Lower leg skin (tissue), 4 donors: ENCODE data around the gene GPATCH2. TPM values are rescaled to one million over a fixed set of nuclear protein-coding genes. Genes with fewer than 3 reads are reported as not detected.

Source experiments
- DNase-seq, 2 donors: peaks; one replicate each; pipeline ENCODE4 v3.0.0-alpha.2; 2019; ENCODE audit warnings: low spot score in 2 of 2
- H3K4me3 ChIP-seq: fragments of 200-600 bp; sonication (generic); 2 replicates; pipeline ENCODE4 v1.5.1; 2017; ENCODE audit warnings: mild to moderate bottlenecking, low read depth; ENCODE audit not compliant: poor library complexity, severe bottlenecking
- POLR2A ChIP-seq, 2 donors: fragments of 450-650 bp; IDR thresholded peaks; one replicate each; pipeline ENCODE4 v1.6.1; 2016 to 2017; ENCODE audit warnings: antibody characterized with exemption in 2 of 2, mild to moderate bottlenecking in 1 of 2, moderate library complexity in 1 of 2
- WGBS, 2 donors: methylation state at CpG; one replicate each; pipeline ENCODE4 v1.1.5; 2018; 5-methylcytosine and 5-hydroxymethylcytosine counted together
- intact Hi-C: fragments of 100-400 bp; cut with DNase I; formaldehyde crosslinking; loops from one replicate; pipeline ENCODE4 v1.15.0; 2023; ENCODE audit warnings: low total_unique reads
- total RNA-seq, 4 donors: library from RNA; depleted of rRNA; stranded (reverse); fragments of >200 nt; gene quantifications; one replicate each; pipeline ENCODE4 v1.1.0, GENCODE V29; 2016
- TF ChIP-seq, protein P1 (sequence below), 3 donors: fragments of 450-650 bp; IDR thresholded peaks; one replicate each; pipeline ENCODE4 v1.5.1; 2016; ENCODE audit warnings: antibody characterized with exemption in 3 of 3, mild to moderate bottlenecking in 3 of 3, moderate library complexity in 2 of 3

The GPATCH2 gene
- total RNA-seq, 4 donors from 2014 or later: 8.7 to 11.7 (median 9.2) TPM

DNA sequence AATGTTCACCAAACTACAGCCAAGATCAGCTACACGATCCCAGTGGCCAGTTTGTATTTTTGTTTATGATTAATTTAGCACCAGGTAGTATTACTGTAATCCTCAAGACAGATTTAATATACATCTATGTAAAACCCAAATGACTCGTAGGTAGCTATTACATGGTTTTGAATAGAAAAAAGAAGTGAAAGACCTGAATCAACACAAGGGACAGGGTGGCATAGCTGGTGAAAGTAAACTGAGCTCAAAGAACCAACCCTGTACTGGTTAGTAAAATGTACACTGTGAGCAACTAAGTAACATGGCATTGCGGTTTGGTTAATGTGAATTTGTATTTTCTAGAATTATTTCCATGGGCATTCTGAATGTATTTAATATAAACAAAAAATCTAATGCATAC lies 8.8 kb downstream of the GPATCH2 start:
- no peak overlapping the region for H3K4me3 ChIP-seq
- TF ChIP-seq POLR2A (IDR thresholded peaks at IDR 0.05): no peak
- TF ChIP-seq, protein P1, sequence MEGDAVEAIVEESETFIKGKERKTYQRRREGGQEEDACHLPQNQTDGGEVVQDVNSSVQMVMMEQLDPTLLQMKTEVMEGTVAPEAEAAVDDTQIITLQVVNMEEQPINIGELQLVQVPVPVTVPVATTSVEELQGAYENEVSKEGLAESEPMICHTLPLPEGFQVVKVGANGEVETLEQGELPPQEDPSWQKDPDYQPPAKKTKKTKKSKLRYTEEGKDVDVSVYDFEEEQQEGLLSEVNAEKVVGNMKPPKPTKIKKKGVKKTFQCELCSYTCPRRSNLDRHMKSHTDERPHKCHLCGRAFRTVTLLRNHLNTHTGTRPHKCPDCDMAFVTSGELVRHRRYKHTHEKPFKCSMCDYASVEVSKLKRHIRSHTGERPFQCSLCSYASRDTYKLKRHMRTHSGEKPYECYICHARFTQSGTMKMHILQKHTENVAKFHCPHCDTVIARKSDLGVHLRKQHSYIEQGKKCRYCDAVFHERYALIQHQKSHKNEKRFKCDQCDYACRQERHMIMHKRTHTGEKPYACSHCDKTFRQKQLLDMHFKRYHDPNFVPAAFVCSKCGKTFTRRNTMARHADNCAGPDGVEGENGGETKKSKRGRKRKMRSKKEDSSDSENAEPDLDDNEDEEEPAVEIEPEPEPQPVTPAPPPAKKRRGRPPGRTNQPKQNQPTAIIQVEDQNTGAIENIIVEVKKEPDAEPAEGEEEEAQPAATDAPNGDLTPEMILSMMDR (IDR thresholded peaks at IDR 0.05): no peak
- WGBS, 2 donors: 91 to 93% methylated on average over 3 of the region's 3 CpGs
- intact Hi-C loops: no loop called here
- DNase-seq: no peak

DNA sequence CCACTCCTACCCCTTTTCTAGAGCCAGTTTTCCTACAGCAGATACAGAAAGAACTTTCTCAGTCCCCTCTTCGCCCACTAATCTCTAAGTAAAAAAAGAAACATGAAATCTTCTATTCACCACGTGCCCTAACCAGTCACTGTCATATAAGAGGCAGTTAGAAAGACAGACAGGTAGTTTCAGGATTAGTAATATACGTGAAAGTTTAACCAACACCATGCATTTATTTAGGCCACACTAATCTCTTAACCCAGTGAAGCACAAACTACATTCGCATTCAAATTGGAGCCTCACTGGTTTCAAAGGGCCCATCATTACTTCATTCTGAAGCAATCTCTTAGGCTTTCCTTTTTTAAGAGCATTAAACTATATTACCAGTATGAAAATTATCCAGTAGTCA lies 10.1 kb downstream of the GPATCH2 start:
- no peak overlapping the region for H3K4me3 ChIP-seq
- 91 to 93% methylated on average over 4 of the region's 4 CpGs for WGBS, 2 donors
- DNase-seq: no peak
- TF ChIP-seq, protein P1 (IDR thresholded peaks at IDR 0.05): no peak
- TF ChIP-seq POLR2A (IDR thresholded peaks at IDR 0.05): no peak
- intact Hi-C loops: no loop called here

DNA sequence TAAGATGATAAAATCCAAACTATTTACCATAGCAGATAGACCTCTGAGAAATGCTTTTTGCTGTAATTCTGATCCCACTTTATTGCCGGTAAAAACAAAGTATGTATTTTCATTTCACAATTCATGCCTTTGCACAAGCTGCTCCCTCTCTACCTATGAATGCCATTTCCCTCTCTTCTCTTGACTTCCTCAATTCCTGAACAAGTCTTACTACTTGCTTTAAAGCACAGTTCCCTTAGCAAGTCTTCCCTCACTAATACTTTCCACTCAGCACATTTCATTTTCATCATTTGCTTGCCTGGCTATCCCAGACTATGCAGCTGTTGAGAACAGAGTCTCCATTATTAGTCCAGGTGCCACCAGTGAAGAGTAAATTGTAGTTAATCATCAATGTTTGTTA lies 13.8 kb downstream of the GPATCH2 start:
- TF ChIP-seq, protein P1 (IDR thresholded peaks at IDR 0.05): no peak
- no peak for TF ChIP-seq POLR2A (IDR thresholded peaks at IDR 0.05)
- DNase-seq: no peak
- WGBS, 2 donors: 95% methylated on average over 1 of the region's 1 CpG
- H3K4me3 ChIP-seq: no peak overlapping the region
- intact Hi-C loops: no loop called here

DNA sequence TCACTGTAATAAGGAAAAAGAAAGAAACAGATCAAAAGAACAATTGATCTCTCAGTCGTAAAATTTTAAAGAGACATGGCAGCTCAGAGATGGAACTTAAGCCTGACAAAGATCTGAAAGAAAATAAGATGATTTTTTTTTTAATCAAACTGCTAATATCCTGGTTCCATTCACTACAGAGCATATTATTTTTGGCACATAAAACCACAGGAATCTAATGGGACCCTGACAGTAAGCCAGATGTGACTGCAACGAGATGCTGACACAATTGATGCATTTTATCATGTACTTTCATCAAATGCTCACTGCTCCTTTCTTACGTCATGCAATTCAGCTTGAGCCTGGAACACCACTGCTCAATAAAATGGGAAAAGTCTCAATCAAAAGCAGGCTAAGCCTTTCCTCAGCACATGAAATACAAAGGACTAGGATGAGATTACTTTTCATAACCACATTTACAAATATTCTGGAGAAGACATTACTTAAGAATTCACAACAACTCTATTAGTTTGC lies 16.6 kb downstream of the GPATCH2 start:
- no peak overlapping the region for H3K4me3 ChIP-seq
- intact Hi-C loops: no loop called here
- WGBS, 2 donors: 63 to 66% methylated on average over 3 of the region's 3 CpGs
- TF ChIP-seq, protein P1 (IDR thresholded peaks at IDR 0.05): no peak
- TF ChIP-seq POLR2A (IDR thresholded peaks at IDR 0.05): no peak
- no peak for DNase-seq

DNA sequence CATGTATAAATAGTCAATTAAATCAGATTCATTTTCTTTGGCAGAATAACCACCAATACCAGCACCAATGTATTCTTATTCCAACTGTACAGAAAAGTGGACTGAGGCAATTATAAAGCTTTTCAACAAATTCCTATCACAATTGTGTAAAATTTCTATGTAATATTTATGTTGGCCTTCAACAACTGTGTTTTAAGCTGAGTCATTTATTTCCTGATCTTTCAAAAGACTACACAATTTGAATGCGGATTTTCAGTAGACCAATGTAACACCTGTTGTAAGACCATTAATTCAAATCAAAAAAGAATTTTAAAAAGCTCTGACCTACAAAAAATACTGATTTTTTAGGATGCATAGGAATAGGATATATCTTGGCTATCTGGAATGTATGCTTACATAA lies 25.5 kb downstream of the GPATCH2 start:
- TF ChIP-seq, protein P1 (IDR thresholded peaks at IDR 0.05): no peak
- no peak for DNase-seq
- 95 to 98% methylated on average over 1 of the region's 1 CpG for WGBS, 2 donors
- intact Hi-C loops: no loop called here
- no peak overlapping the region for H3K4me3 ChIP-seq

DNA sequence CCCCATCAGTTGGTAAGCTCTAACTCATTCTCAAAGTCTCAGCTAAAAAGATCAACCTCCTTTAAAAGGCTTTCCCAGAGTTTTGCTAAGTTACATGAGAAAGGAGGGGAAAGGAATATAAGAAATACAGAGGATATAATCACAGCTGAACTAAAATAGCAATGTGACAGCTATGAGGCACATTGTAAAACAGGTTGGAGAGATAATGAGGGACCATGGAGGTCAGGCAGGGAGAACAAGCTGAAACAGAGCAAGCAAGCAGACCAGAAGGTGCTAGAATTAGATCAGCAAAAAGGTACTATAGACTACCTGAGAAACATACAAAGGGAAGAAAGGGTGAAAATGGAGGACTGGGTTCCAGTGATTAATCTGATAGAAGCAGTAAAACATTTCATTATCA lies 28.5 kb downstream of the GPATCH2 start:
- TF ChIP-seq, protein P1 (IDR thresholded peaks at IDR 0.05): no peak
- no peak for TF ChIP-seq POLR2A (IDR thresholded peaks at IDR 0.05)
- no peak for DNase-seq
- no peak overlapping the region for H3K4me3 ChIP-seq
- intact Hi-C loops: no loop called here
